Measurements from ENCODE around the gene IRGC. TPM values are rescaled to one million over a fixed set of nuclear protein-coding genes. Genes with fewer than 3 reads are reported as not detected.

Gene IRGC
- total RNA-seq, 5 donors from 2014 or later (not counting 1 experiment from before 2014, with no cell fraction given), result not detected

Other genes with a start within 250 kb of the IRGC start
- 10 to 100 TPM; 39.4 to 61.0 (median 53.9) TPM for gene PHLDB3, start 211.3 kb upstream of the IRGC start, total RNA-seq
- 10 to 100 TPM; 19.1 to 39.4 (median 34.7) TPM for gene ETHE1, start 188.9 kb upstream of the IRGC start, total RNA-seq
- gene ZNF575, start 182.9 kb upstream of the IRGC start, total RNA-seq, result 10 to 100 TPM in 1 of 5 donors, 1 to 10 TPM in 4; 3.4 to 12.7 (median 6.2) TPM
- gene XRCC1, start 140.5 kb upstream of the IRGC start, total RNA-seq, result 10 to 100 TPM; 31.7 to 37.8 (median 35.4) TPM
- 1 to 10 TPM in 3 of 5 donors, under 1 TPM in 2; 0.28 to 2.5 (median 1.5) TPM for gene PINLYP, start 140.3 kb upstream of the IRGC start, total RNA-seq
- 10 to 100 TPM; 17.5 to 30.2 (median 19.9) TPM for gene IRGQ, start 119.9 kb upstream of the IRGC start, total RNA-seq
- 10 to 100 TPM in 3 of 5 donors, 1 to 10 TPM in 2; 5.4 to 19.6 (median 16.9) TPM for gene ZNF576, start 119.5 kb upstream of the IRGC start, total RNA-seq
- gene SRRM5, start 104.0 kb upstream of the IRGC start, total RNA-seq, result 1 to 10 TPM in 4 of 5 donors, under 1 TPM in 1; 0.55 to 1.6 (median 1.2) TPM
- gene ZNF428, start 96.4 kb upstream of the IRGC start, total RNA-seq, result 10 to 100 TPM; 28.9 to 35.2 (median 34.5) TPM
- under 1 TPM; 0.16 to 0.61 (median 0.45) TPM for gene CADM4, start 76.2 kb upstream of the IRGC start, total RNA-seq
- gene PLAUR, start 45.9 kb upstream of the IRGC start, total RNA-seq, result 1 to 10 TPM; 3.0 to 7.7 (median 4.2) TPM
- 10 to 100 TPM; 50.3 to 64.3 (median 56.8) TPM for gene SMG9, start 38.9 kb downstream of the IRGC start, total RNA-seq
- 10 to 100 TPM; 21.9 to 90.1 (median 37.6) TPM for gene KCNN4, start 64.9 kb downstream of the IRGC start, total RNA-seq
- under 1 TPM in 4 of 5 donors, not detected in 1; 0.20 to 0.70 (median 0.58) TPM for gene LYPD5, start 86.4 kb downstream of the IRGC start, total RNA-seq
- gene ZNF283, start 111.2 kb downstream of the IRGC start, total RNA-seq, result 10 to 100 TPM in 3 of 5 donors, 1 to 10 TPM in 2; 5.4 to 19.0 (median 12.7) TPM
- gene ZNF404, start 167.9 kb downstream of the IRGC start, total RNA-seq, result 1 to 10 TPM; 1.1 to 3.0 (median 2.4) TPM
- gene ZNF45, start 219.2 kb downstream of the IRGC start, total RNA-seq, result 10 to 100 TPM; 12.7 to 22.2 (median 19.2) TPM
- gene ZNF221, start 235.2 kb downstream of the IRGC start, total RNA-seq, result 1 to 10 TPM in 4 of 5 donors, under 1 TPM in 1; 0.77 to 3.0 (median 1.6) TPM